Neural cell (in vitro differentiated cells): Measurements from ENCODE around the gene GSTP1. TPM values are rescaled to one million over a fixed set of nuclear protein-coding genes. Genes with fewer than 3 reads are reported as not detected.

ENCODE experiments used
- H2AFZ ChIP-seq: fragments of 200-600, 300-800 bp; sonication (generic), shearing (Covaris generic); 2 replicates; pipeline ENCODE4 v1.6.0; 2014; ENCODE audit warnings: low read depth, mild to moderate bottlenecking, antibody characterized with exemption, low read length, moderate library complexity
- H3F3A ChIP-seq: fragments of 200-600 bp; shearing (Covaris generic); 2 replicates; pipeline ENCODE4 v1.6.1; 2016; ENCODE audit warnings: mild to moderate bottlenecking, moderate library complexity, mixed read lengths, antibody characterized with exemption, low read length; ENCODE audit not compliant: insufficient read depth, poor library complexity, severe bottlenecking
- H3K27ac ChIP-seq: fragments of 200-600, 300-800 bp; sonication (generic), shearing (Covaris generic); 2 replicates; pipeline ENCODE4 v1.5.1; 2014; ENCODE audit warnings: mild to moderate bottlenecking, low read length, moderate library complexity
- H3K27me3 ChIP-seq: fragments of 300-800, 200-600 bp; sonication (generic), shearing (Covaris generic); 2 replicates; pipeline ENCODE4 v1.6.0; 2014; ENCODE audit warnings: mild to moderate bottlenecking, low read depth, low read length, moderate library complexity; ENCODE audit not compliant: insufficient read depth
- H3K36me3 ChIP-seq: fragments of 300-800, 200-600 bp; sonication (generic), shearing (Covaris generic); 2 replicates; pipeline ENCODE4 v1.5.1; 2014; ENCODE audit warnings: mild to moderate bottlenecking, antibody characterized with exemption, low read length, moderate library complexity; ENCODE audit not compliant: insufficient read depth
- H3K4me2 ChIP-seq: fragments of 300-800, 200-600 bp; sonication (generic), shearing (Covaris generic); 2 replicates; pipeline ENCODE4 v1.6.0; 2014; ENCODE audit warnings: mild to moderate bottlenecking, low read length
- H3K4me3 ChIP-seq: fragments of 300-800, 200-600 bp; sonication (generic), shearing (Covaris generic); 2 replicates; pipeline ENCODE4 v1.5.1; 2014; ENCODE audit warnings: mild to moderate bottlenecking, low read length, moderate library complexity
- H3K79me2 ChIP-seq: fragments of 200-600 bp; shearing (Covaris generic); replicated peaks from 2 replicates; pipeline ENCODE4 v1.6.0; 2014; ENCODE audit warnings: mild to moderate bottlenecking, low read length, moderate library complexity; ENCODE audit not compliant: insufficient read depth
- H3K9ac ChIP-seq: fragments of 300-800, 200-600 bp; sonication (generic), shearing (Covaris generic); 2 replicates; pipeline ENCODE4 v1.6.1; 2016; ENCODE audit warnings: mild to moderate bottlenecking, low read length, mixed read lengths
- H3K9me2 ChIP-seq: fragments of 200-600 bp; shearing (Covaris generic); 2 replicates; pipeline ENCODE4 v1.6.1; 2016; ENCODE audit warnings: mild to moderate bottlenecking, low read length, mixed read lengths; ENCODE audit not compliant: insufficient read depth
- H3K9me3 ChIP-seq: fragments of 200-600, 300-800 bp; sonication (generic), shearing (Covaris generic); 2 replicates; pipeline ENCODE4 v1.6.1; 2016; ENCODE audit warnings: mild to moderate bottlenecking, mixed run types, low read length, moderate library complexity, mixed read lengths
- H4K20me1 ChIP-seq: fragments of 200-600 bp; shearing (Covaris generic); 2 replicates; pipeline ENCODE4 v1.6.1; 2016; ENCODE audit warnings: mild to moderate bottlenecking, mixed run types; ENCODE audit not compliant: insufficient read depth
- EP300 ChIP-seq: fragments of 450-650 bp; conservative IDR thresholded peaks from 2 replicates; pipeline ENCODE4 v1.6.1; 2014; ENCODE audit warnings: antibody characterized with exemption, mild to moderate bottlenecking, moderate library complexity; ENCODE audit not compliant: poor library complexity, severe bottlenecking
- EZH2 ChIP-seq: fragments of 200-600, 300-800 bp; shearing (Covaris generic), sonication (generic); IDR thresholded peaks from 2 replicates; pipeline ENCODE4 v1.6.1; 2014; ENCODE audit warnings: antibody characterized with exemption, low read length, borderline replicate concordance, mild to moderate bottlenecking; ENCODE audit not compliant: insufficient read depth, poor library complexity, severe bottlenecking
- MXI1 ChIP-seq: fragments of 450-650 bp; conservative IDR thresholded peaks from 2 replicates; pipeline ENCODE4 v1.6.1; 2014; ENCODE audit warnings: antibody characterized with exemption, mild to moderate bottlenecking; ENCODE audit not compliant: poor library complexity, severe bottlenecking
- POLR2AphosphoS5 ChIP-seq: IDR thresholded peaks from 2 replicates; pipeline ENCODE4 v1.6.1; 2012
- RAD21 ChIP-seq: fragments of 450-650 bp; conservative IDR thresholded peaks from 2 replicates; pipeline ENCODE4 v1.6.1; 2014; ENCODE audit warnings: antibody characterized with exemption, mild to moderate bottlenecking, moderate library complexity
- SMC3 ChIP-seq: fragments of 450-650 bp; conservative IDR thresholded peaks from 2 replicates; pipeline ENCODE4 v1.6.1; 2014; ENCODE audit warnings: antibody characterized with exemption, mild to moderate bottlenecking, moderate library complexity; ENCODE audit not compliant: poor library complexity
- TAF1 ChIP-seq: IDR thresholded peaks from 2 replicates; pipeline ENCODE4 v1.6.1; 2012; ENCODE audit warnings: low read depth
- polyA minus RNA-seq: library from RNA; depleted of rRNA, polyadenylated mRNA; stranded (reverse); fragments of >200 nt; gene quantifications from 2 replicates; pipeline ENCODE4 v1.2.3, GENCODE V29; 2014
- polyA plus RNA-seq: library from polyadenylated mRNA; depleted of rRNA; stranded (reverse); fragments of >200 nt; gene quantifications from 2 replicates; pipeline ENCODE4 v1.2.3, GENCODE V29; 2014
- TF ChIP-seq, protein P1 (sequence below): IDR thresholded peaks from 2 replicates; pipeline ENCODE4 v1.6.1; 2012; ENCODE audit warnings: borderline replicate concordance
- TF ChIP-seq, protein P2 (sequence below): fragments of 450-650 bp; IDR thresholded peaks from 2 replicates; pipeline ENCODE4 v1.5.1; 2014; ENCODE audit warnings: antibody characterized with exemption, mild to moderate bottlenecking, moderate library complexity; ENCODE audit not compliant: poor library complexity, severe bottlenecking

Gene GSTP1
- polyA plus RNA-seq (94.6 and 114 TPM in 2 replicates), polyA minus RNA-seq (42.1 and 42.3 TPM in 2 replicates)

DNA sequence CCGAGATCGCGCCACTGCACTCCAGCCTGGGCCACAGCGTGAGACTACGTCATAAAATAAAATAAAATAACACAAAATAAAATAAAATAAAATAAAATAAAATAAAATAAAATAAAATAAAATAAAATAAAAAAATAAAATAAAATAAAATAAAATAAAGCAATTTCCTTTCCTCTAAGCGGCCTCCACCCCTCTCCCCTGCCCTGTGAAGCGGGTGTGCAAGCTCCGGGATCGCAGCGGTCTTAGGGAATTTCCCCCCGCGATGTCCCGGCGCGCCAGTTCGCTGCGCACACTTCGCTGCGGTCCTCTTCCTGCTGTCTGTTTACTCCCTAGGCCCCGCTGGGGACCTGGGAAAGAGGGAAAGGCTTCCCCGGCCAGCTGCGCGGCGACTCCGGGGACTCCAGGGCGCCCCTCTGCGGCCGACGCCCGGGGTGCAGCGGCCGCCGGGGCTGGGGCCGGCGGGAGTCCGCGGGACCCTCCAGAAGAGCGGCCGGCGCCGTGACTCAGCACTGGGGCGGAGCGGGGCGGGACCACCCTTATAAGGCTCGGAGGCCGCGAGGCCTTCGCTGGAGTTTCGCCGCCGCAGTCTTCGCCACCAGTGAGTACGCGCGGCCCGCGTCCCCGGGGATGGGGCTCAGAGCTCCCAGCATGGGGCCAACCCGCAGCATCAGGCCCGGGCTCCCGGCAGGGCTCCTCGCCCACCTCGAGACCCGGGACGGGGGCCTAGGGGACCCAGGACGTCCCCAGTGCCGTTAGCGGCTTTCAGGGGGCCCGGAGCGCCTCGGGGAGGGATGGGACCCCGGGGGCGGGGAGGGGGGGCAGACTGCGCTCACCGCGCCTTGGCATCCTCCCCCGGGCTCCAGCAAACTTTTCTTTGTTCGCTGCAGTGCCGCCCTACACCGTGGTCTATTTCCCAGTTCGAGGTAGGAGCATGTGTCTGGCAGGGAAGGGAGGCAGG lies at the start of gene GSTP1:
TSS of gene GSTP1 (plus strand) at position 566 of the 958 bp plus-strand sequence. CDS start at position 598, 32 bp downstream.
- H2AFZ ChIP-seq = peak within 1 kb of the TSS; percentile 51
- no peaks in the 10 kb centered on the region for H3K36me3 ChIP-seq
- H3K9ac ChIP-seq = peak within 1 kb of the TSS; percentile 53
- H3K9me2 ChIP-seq = no peaks in the 10 kb centered on the region
- H3K9me3 ChIP-seq = no peaks in the 10 kb centered on the region
- no peak within 1 kb of the TSS for H3K27ac ChIP-seq
- no peaks in the 10 kb centered on the region for H4K20me1 ChIP-seq
- no peaks in the 10 kb centered on the region for H3K79me2 ChIP-seq
- H3K27me3 ChIP-seq = no peaks in the 10 kb centered on the region
- H3K4me2 ChIP-seq = no peak within 1 kb of the TSS
- no peaks in the 10 kb centered on the region for H3F3A ChIP-seq
- peak within 1 kb of the TSS; percentile 63 for H3K4me3 ChIP-seq
- TF ChIP-seq MXI1 (peak; percentile 35), EZH2 (no peak), POLR2AphosphoS5 (no peak), SMC3 (peak; percentile 56), RAD21 (peak; percentile 44), EP300 (no peak), TAF1 (no peak)
- TF ChIP-seq, protein P1, sequence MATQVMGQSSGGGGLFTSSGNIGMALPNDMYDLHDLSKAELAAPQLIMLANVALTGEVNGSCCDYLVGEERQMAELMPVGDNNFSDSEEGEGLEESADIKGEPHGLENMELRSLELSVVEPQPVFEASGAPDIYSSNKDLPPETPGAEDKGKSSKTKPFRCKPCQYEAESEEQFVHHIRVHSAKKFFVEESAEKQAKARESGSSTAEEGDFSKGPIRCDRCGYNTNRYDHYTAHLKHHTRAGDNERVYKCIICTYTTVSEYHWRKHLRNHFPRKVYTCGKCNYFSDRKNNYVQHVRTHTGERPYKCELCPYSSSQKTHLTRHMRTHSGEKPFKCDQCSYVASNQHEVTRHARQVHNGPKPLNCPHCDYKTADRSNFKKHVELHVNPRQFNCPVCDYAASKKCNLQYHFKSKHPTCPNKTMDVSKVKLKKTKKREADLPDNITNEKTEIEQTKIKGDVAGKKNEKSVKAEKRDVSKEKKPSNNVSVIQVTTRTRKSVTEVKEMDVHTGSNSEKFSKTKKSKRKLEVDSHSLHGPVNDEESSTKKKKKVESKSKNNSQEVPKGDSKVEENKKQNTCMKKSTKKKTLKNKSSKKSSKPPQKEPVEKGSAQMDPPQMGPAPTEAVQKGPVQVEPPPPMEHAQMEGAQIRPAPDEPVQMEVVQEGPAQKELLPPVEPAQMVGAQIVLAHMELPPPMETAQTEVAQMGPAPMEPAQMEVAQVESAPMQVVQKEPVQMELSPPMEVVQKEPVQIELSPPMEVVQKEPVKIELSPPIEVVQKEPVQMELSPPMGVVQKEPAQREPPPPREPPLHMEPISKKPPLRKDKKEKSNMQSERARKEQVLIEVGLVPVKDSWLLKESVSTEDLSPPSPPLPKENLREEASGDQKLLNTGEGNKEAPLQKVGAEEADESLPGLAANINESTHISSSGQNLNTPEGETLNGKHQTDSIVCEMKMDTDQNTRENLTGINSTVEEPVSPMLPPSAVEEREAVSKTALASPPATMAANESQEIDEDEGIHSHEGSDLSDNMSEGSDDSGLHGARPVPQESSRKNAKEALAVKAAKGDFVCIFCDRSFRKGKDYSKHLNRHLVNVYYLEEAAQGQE = no peak
- TF ChIP-seq, protein P2, sequence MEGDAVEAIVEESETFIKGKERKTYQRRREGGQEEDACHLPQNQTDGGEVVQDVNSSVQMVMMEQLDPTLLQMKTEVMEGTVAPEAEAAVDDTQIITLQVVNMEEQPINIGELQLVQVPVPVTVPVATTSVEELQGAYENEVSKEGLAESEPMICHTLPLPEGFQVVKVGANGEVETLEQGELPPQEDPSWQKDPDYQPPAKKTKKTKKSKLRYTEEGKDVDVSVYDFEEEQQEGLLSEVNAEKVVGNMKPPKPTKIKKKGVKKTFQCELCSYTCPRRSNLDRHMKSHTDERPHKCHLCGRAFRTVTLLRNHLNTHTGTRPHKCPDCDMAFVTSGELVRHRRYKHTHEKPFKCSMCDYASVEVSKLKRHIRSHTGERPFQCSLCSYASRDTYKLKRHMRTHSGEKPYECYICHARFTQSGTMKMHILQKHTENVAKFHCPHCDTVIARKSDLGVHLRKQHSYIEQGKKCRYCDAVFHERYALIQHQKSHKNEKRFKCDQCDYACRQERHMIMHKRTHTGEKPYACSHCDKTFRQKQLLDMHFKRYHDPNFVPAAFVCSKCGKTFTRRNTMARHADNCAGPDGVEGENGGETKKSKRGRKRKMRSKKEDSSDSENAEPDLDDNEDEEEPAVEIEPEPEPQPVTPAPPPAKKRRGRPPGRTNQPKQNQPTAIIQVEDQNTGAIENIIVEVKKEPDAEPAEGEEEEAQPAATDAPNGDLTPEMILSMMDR = peak; percentile 75

DNA sequence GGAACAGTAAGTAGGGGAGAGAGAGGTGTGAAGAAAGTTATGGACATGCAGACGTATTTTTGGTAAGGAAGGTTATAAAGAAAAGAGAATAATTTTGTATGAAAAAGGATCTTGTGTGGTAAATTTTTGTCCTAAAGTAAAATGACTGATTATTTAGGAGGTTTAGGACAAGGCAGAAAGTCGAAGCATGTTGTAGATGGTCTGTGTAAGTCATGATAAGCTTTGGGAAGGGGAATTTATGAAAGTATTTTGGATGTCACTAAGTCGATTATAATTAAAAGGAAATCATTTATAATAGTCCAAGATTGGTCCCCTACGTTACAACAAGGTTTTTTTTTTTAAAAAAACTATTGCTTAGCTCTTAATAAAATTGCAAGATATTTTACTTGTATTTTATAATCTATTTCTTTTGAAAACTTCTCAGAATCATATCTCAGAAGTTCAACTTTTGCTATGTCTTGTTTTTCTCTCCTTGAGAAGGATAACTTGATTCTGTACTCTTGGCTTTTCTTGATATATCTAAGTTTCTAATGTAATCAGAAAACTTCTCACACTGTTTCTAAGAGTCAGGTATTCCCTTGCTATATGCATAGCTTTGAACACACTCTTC lies 49.4 kb upstream of the GSTP1 start:
- no peak for TF ChIP-seq TAF1
- H2AFZ ChIP-seq = no peak overlapping the region
- no peak overlapping the region for H3K4me3 ChIP-seq
- H3K9me3 ChIP-seq = no peaks in the 10 kb centered on the region
- H3K27ac ChIP-seq = no peak overlapping the region
- H3K9me2 ChIP-seq = no peaks in the 10 kb centered on the region
- H4K20me1 ChIP-seq = no peaks in the 10 kb centered on the region
- no peak overlapping the region for H3K4me2 ChIP-seq
- H3K9ac ChIP-seq = no peak overlapping the region
- H3K27me3 ChIP-seq = no peaks in the 10 kb centered on the region
- no peaks in the 10 kb centered on the region for H3K79me2 ChIP-seq
- H3K36me3 ChIP-seq = no peaks in the 10 kb centered on the region
- no peaks in the 10 kb centered on the region for H3F3A ChIP-seq
